OCI-LY7 (cell line): Measurements from ENCODE around the gene MEOX1. TPM values are rescaled to one million over a fixed set of nuclear protein-coding genes. Genes with fewer than 3 reads are reported as not detected.

Experiments
- BruUV-seq: library from RNA; stranded (reverse); fragments of 400-500 nt; replicated peaks from 2 replicates; lab custom pipeline; 2021; lab: Mats Ljungman, UMichigan
- CTCF ChIA-PET: fragments of 300-600 bp; sonication (Branson Sonifier 250); formaldehyde crosslinking; loops from one replicate; lab custom pipeline; 2022; ENCODE audit warnings: antibody characterized with exemption; ENCODE audit not compliant: unreplicated experiment; lab: Charles Lee
- POLR2A ChIA-PET: fragments of 300-600 bp; sonication (Branson Sonifier 250); formaldehyde crosslinking; loops from one replicate; lab custom pipeline; 2022; ENCODE audit warnings: antibody characterized with exemption; lab: Charles Lee
- DNase-seq: peaks from one replicate; pipeline ENCODE4 v3.0.0-alpha.2; 2015; ENCODE audit warnings: low spot score
- H2AFZ ChIP-seq: fragments of 200-600 bp; sonication (generic), shearing (Covaris generic); 2 replicates; pipeline ENCODE4 v1.6.1; 2014; ENCODE audit warnings: mild to moderate bottlenecking, antibody characterized with exemption, low read length, moderate library complexity
- H3K27ac ChIP-seq: fragments of 200-600 bp; sonication (generic); 2 replicates; pipeline ENCODE4 v1.5.1; 2014; ENCODE audit warnings: mixed run types, low read depth, mild to moderate bottlenecking, moderate library complexity, low read length, inconsistent platforms; ENCODE audit not compliant: poor library complexity, severe bottlenecking
- H3K36me3 ChIP-seq: fragments of 200-600 bp; sonication (generic); 2 replicates; pipeline ENCODE4 v1.6.1; 2014; ENCODE audit warnings: mild to moderate bottlenecking, antibody characterized with exemption, low read length, moderate library complexity, mixed read lengths; ENCODE audit not compliant: insufficient read depth
- H3K4me1 ChIP-seq: fragments of 200-600 bp; sonication (generic); 2 replicates; pipeline ENCODE4 v1.5.1; 2014; ENCODE audit warnings: mild to moderate bottlenecking, low read length; ENCODE audit not compliant: insufficient read depth, poor library complexity, severe bottlenecking
- H3K4me2 ChIP-seq: fragments of 200-600 bp; sonication (generic); 2 replicates; pipeline ENCODE4 v1.6.1; 2014; ENCODE audit warnings: mild to moderate bottlenecking, low read length
- H3K4me3 ChIP-seq: fragments of 200-600 bp; sonication (generic); 2 replicates; pipeline ENCODE4 v1.5.1; 2014; ENCODE audit warnings: mild to moderate bottlenecking, low read depth, low read length; ENCODE audit not compliant: poor library complexity, severe bottlenecking
- H3K79me2 ChIP-seq: fragments of 200-600 bp; sonication (generic); 2 replicates; pipeline ENCODE4 v1.6.1; 2016; ENCODE audit warnings: low read depth, mild to moderate bottlenecking, low read length, moderate library complexity, mixed read lengths; ENCODE audit not compliant: insufficient read depth
- H3K9me2 ChIP-seq: fragments of 200-600 bp; sonication (generic); 2 replicates; pipeline ENCODE4 v1.6.1; 2016; ENCODE audit warnings: mild to moderate bottlenecking, low read length, mixed read lengths; ENCODE audit not compliant: insufficient read depth
- H3K9me3 ChIP-seq: fragments of 200-600 bp; sonication (generic); 2 replicates; pipeline ENCODE4 v1.6.1; 2014; ENCODE audit warnings: mild to moderate bottlenecking, mixed run types, low read length, mixed read lengths
- H4K20me1 ChIP-seq: fragments of 200-600 bp; sonication (generic); 2 replicates; pipeline ENCODE4 v1.6.1; 2014; ENCODE audit warnings: mild to moderate bottlenecking, antibody characterized with exemption, low read length, moderate library complexity, mixed read lengths; ENCODE audit not compliant: insufficient read depth
- CTCF ChIP-seq: fragments of 200-600 bp; sonication (generic); conservative IDR thresholded peaks from 2 replicates; pipeline ENCODE4 v1.5.1; 2014; ENCODE audit warnings: mild to moderate bottlenecking, antibody characterized with exemption, low read length, moderate library complexity, mixed read lengths
- EZH2phosphoT487 ChIP-seq: fragments of 200-600 bp; sonication (generic); IDR thresholded peaks from 2 replicates; pipeline ENCODE4 v1.6.1; 2018; ENCODE audit warnings: low read depth, borderline replicate concordance, mild to moderate bottlenecking, mixed run types, antibody characterized with exemption, low read length, moderate library complexity, mixed read lengths
- intact Hi-C: fragments of 100-400 bp; cut with micrococcal nuclease; formaldehyde crosslinking; loops from one replicate; pipeline ENCODE4 v1.10.0; 2022; ENCODE audit not compliant: unreplicated experiment
- total RNA-seq, 2 experiments: library from RNA; depleted of rRNA in 1 of 2; stranded (reverse); fragments of >200 nt in 1 of 2; shearing (Covaris generic) in 1 of 2; gene quantifications; 2 replicates each; pipeline ENCODE4 v1.2.3, GENCODE V29; 2014 to 2022

The MEOX1 gene
- total RNA-seq, 2 experiments from 2014 or later, result not detected

- H3K4me2 ChIP-seq, result no peak overlapping the region
- no peaks in the 10 kb centered on the region for H3K9me3 ChIP-seq
- intact Hi-C loops, result no loop called here
- BruUV-seq, result no TSS peak
- no peak overlapping the region for H2AFZ ChIP-seq
- H3K9me2 ChIP-seq, result no peaks in the 10 kb centered on the region
- ChIA-PET POLR2A (interaction anchor here (0.6 kb wide), 2 partner anchors 9 to 146 kb away, joined by 3 to 4 read pairs; no protein-coding TSS in a partner anchor), CTCF (no interaction called here)
- no peaks in the 10 kb centered on the region for H3K79me2 ChIP-seq
- no peaks in the 10 kb centered on the region for H3K4me1 ChIP-seq
- no peak overlapping the region for H3K4me3 ChIP-seq
- H4K20me1 ChIP-seq, result no peaks in the 10 kb centered on the region
- no peak for DNase-seq
- H3K27ac ChIP-seq, result no peak overlapping the region
- no peaks in the 10 kb centered on the region for H3K36me3 ChIP-seq
- TF ChIP-seq EZH2phosphoT487, result no peak
- TF ChIP-seq CTCF, result no peak
Observed at GRCh38 chr17:43616852-43617251, 44.9 kb downstream of the MEOX1 start.

GRCh38 chr17:43616421-43616820, 45.3 kb downstream of the MEOX1 start:
- Histone ChIP-seq H3K4me1 (no peaks in the 10 kb centered on the region), H4K20me1 (no peaks in the 10 kb centered on the region), H3K79me2 (no peaks in the 10 kb centered on the region), H3K27ac (no peak overlapping the region), H3K9me2 (no peaks in the 10 kb centered on the region), H3K9me3 (no peaks in the 10 kb centered on the region), H2AFZ (no peak overlapping the region), H3K4me3 (no peak overlapping the region), H3K4me2 (no peak overlapping the region), H3K36me3 (no peaks in the 10 kb centered on the region)
- POLR2A ChIA-PET, result no interaction called here
- DNase-seq, result no peak
- TF ChIP-seq CTCF, result no peak
- no peak for TF ChIP-seq EZH2phosphoT487
- no TSS peak for BruUV-seq
- CTCF ChIA-PET, result no interaction called here
- intact Hi-C loops, result no loop called here

- CTCF ChIA-PET, result no interaction called here
- intact Hi-C loops, result no loop called here
- H3K4me3 ChIP-seq, result no peak overlapping the region
- no peaks in the 10 kb centered on the region for H4K20me1 ChIP-seq
- BruUV-seq, result no TSS peak
- no peak overlapping the region for H3K27ac ChIP-seq
- no peak overlapping the region for H2AFZ ChIP-seq
- no peak for DNase-seq
- H3K79me2 ChIP-seq, result no peaks in the 10 kb centered on the region
- no peaks in the 10 kb centered on the region for H3K36me3 ChIP-seq
- POLR2A ChIA-PET, result no interaction called here
- TF ChIP-seq CTCF (no peak), EZH2phosphoT487 (no peak)
- H3K9me2 ChIP-seq, result no peaks in the 10 kb centered on the region
- no peaks in the 10 kb centered on the region for H3K4me1 ChIP-seq
- H3K9me3 ChIP-seq, result no peaks in the 10 kb centered on the region
- H3K4me2 ChIP-seq, result no peak overlapping the region
Observed at GRCh38 chr17:43616029-43616351, 45.7 kb downstream of the MEOX1 start.
